HEK293T (cell line): ENCODE measurements around the gene DIP2A.

Experiments
- CTCF ChIA-PET: fragments of 350-600 bp; formaldehyde crosslinking; extraction: SDS; loops from one replicate; lab custom pipeline; 2021; ENCODE audit warnings: antibody characterized with exemption, inconsistent platforms; lab: Yijun Ruan, JAX
- POLR2A ChIA-PET: fragments of 350-600 bp; formaldehyde crosslinking; extraction: SDS; loops from one replicate; lab custom pipeline; 2020; ENCODE audit warnings: antibody characterized with exemption, inconsistent platforms; lab: Yijun Ruan, JAX
- DNase-seq: peaks from one replicate; pipeline ENCODE4 v3.0.0; 2012; ENCODE audit warnings: mixed read lengths; ENCODE audit errors: extremely low spot score
- ARNT ChIP-seq: fragments of 450-650 bp; IDR thresholded peaks from 2 replicates; pipeline ENCODE4 v1.6.1; 2017; ENCODE audit warnings: mild to moderate bottlenecking
- BHLHE40 ChIP-seq: fragments of 450-650 bp; IDR thresholded peaks from 2 replicates; pipeline ENCODE4 v1.6.1; 2016; ENCODE audit warnings: mild to moderate bottlenecking, moderate library complexity, borderline replicate concordance
- CTBP1 ChIP-seq: fragments of 450-650 bp; IDR thresholded peaks from 2 replicates; pipeline ENCODE4 v1.6.1; 2016; ENCODE audit warnings: borderline replicate concordance
- ELF4 ChIP-seq: fragments of 450-650 bp; IDR thresholded peaks from 2 replicates; pipeline ENCODE4 v1.6.1; 2017; ENCODE audit warnings: antibody characterized with exemption
- FOXA1 ChIP-seq: fragments of 450-650 bp; IDR thresholded peaks from 2 replicates; pipeline ENCODE4 v1.6.1; 2016; ENCODE audit warnings: mild to moderate bottlenecking
- FOXK2 ChIP-seq: fragments of 450-650 bp; IDR thresholded peaks from 2 replicates; pipeline ENCODE4 v1.6.1; 2016; ENCODE audit warnings: mild to moderate bottlenecking
- FOXM1 ChIP-seq: fragments of 450-650 bp; IDR thresholded peaks from 2 replicates; pipeline ENCODE4 v1.6.1; 2017; ENCODE audit warnings: mild to moderate bottlenecking, borderline replicate concordance
- HDGF ChIP-seq: fragments of 450-650 bp; IDR thresholded peaks from 2 replicates; pipeline ENCODE4 v1.6.1; 2017; ENCODE audit warnings: antibody characterized with exemption, borderline replicate concordance
- L3MBTL2 ChIP-seq: fragments of 450-650 bp; conservative IDR thresholded peaks from 2 replicates; pipeline ENCODE4 v1.6.1; 2016; ENCODE audit warnings: mild to moderate bottlenecking
- LEF1 ChIP-seq: fragments of 450-650 bp; IDR thresholded peaks from 2 replicates; pipeline ENCODE4 v1.6.1; 2017; ENCODE audit warnings: mild to moderate bottlenecking, borderline replicate concordance
- NFRKB ChIP-seq: fragments of 450-650 bp; IDR thresholded peaks from 2 replicates; pipeline ENCODE4 v1.6.1; 2016; ENCODE audit warnings: mild to moderate bottlenecking, moderate library complexity
- SP1 ChIP-seq: fragments of 450-650 bp; IDR thresholded peaks from 2 replicates; pipeline ENCODE4 v1.6.1; 2017
- SUZ12 ChIP-seq: fragments of 450-650 bp; IDR thresholded peaks from 2 replicates; pipeline ENCODE4 v1.6.1; 2016; ENCODE audit warnings: mild to moderate bottlenecking
- TARDBP ChIP-seq: fragments of 450-650 bp; IDR thresholded peaks from 2 replicates; pipeline ENCODE4 v1.6.1; 2016
- ZNF384 ChIP-seq: fragments of 450-650 bp; IDR thresholded peaks from 2 replicates; pipeline ENCODE4 v1.6.1; 2016
- TF ChIP-seq, protein P1 (sequence below): fragments of 450-650 bp; IDR thresholded peaks from 2 replicates; pipeline ENCODE4 v1.6.1; 2016

DIP2A gene

DNA sequence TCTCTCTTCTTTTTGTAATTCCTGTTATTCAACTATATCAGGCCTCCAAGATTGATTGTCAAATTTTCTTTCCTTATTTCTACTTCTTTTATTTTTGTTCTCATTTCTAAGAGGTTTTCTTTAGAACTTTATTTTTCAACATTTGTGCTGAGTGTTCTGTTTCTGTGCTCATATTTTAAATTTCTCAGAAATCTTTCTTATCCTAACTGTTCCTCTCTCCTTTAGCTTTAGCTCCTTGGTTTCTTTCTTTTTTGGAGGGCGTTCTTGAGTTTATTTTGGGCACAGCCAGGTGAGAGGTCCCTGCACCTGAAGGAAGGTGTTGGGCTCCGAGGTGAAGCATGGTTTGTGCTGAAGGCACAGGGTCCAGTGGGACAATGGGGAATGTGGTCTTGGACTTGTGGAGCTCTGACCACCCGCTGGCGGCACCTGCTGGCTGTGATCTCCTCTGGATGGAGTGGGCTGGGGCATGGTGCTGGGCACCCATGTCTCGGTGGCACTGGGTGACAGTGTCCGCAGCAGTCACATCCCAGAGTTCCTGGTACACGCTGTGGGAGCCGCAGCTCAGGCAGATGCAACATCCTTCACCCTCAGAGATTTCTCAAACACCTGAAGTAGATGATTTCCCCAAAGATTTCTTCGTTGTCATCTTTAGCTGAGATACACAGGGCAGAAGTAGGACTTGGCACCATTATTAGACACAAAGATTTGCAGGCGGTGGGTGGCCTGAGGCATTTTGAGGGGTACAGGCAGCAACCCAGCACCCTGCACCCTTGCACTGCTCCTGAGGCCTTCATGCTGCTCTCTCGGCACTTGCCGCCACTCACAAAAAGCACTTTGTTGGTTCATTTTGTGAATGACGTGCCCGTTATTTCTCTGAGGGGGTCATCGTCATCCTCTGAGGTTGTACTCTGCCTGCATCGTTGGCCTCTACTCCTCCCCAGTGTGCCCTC is 38.2 kb upstream of the DIP2A start:
- ChIA-PET CTCF (no interaction called here), POLR2A (interaction anchor here (0.6 kb wide), 1 partner anchor 49 kb away, joined by 3 read pairs; no protein-coding TSS in a partner anchor)
- no peak for TF ChIP-seq TARDBP
- TF ChIP-seq BHLHE40, result no peak
- no peak for TF ChIP-seq LEF1
- TF ChIP-seq, protein P1, sequence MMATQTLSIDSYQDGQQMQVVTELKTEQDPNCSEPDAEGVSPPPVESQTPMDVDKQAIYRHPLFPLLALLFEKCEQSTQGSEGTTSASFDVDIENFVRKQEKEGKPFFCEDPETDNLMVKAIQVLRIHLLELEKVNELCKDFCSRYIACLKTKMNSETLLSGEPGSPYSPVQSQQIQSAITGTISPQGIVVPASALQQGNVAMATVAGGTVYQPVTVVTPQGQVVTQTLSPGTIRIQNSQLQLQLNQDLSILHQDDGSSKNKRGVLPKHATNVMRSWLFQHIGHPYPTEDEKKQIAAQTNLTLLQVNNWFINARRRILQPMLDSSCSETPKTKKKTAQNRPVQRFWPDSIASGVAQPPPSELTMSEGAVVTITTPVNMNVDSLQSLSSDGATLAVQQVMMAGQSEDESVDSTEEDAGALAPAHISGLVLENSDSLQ, result no peak
- no peak for TF ChIP-seq ELF4
- TF ChIP-seq SP1, result no peak
- no peak for TF ChIP-seq ARNT
- no peak for TF ChIP-seq FOXK2
- TF ChIP-seq HDGF, result no peak
- no peak for TF ChIP-seq NFRKB
- no peak for TF ChIP-seq ZNF384
- no peak for TF ChIP-seq CTBP1
- no peak for TF ChIP-seq L3MBTL2
- TF ChIP-seq FOXM1, result no peak
- no peak for DNase-seq

DNA sequence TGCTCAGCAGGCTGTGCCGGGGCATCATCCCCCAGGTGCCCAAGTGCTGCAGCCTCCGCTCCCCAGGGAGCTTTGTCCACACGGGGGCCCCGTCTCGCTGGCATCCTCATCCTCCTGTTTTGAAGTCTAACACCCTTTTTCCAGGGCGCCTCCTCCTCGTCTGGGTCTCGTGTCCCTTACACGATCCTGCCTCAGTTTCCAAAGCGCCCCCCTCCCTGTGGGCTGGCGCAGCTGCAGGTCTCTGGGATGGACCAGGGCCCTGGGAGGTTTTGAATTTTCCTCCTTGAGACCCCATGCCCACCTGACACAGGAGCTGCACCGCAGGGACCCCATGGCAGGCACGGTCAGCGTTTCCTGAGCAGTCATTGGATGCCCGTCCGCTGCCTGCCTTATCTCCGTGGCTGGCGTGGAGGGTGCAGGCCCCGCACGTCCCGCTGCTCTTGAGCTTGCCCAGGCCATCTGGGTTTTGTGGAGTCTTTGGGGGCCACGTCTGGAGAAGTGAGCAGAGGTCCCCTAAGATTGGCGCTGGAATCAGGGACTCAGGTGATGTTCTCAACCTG is 37.4 kb upstream of the DIP2A start:
- POLR2A ChIA-PET, result no interaction called here
- CTCF ChIA-PET, result no interaction called here
- no peak for DNase-seq
- TF ChIP-seq FOXA1 (no peak), FOXM1 (no peak)

GRCh38 chr21:46421756-46422555 is 36.7 kb upstream of the DIP2A start:
- CTCF ChIA-PET, result no interaction called here
- POLR2A ChIA-PET, result no interaction called here
- TF ChIP-seq, protein P1, result no peak
- TF ChIP-seq ZNF384, result no peak
- no peak for TF ChIP-seq LEF1
- no peak for TF ChIP-seq FOXK2
- no peak for TF ChIP-seq L3MBTL2
- no peak for TF ChIP-seq ARNT
- DNase-seq, result no peak

DNA sequence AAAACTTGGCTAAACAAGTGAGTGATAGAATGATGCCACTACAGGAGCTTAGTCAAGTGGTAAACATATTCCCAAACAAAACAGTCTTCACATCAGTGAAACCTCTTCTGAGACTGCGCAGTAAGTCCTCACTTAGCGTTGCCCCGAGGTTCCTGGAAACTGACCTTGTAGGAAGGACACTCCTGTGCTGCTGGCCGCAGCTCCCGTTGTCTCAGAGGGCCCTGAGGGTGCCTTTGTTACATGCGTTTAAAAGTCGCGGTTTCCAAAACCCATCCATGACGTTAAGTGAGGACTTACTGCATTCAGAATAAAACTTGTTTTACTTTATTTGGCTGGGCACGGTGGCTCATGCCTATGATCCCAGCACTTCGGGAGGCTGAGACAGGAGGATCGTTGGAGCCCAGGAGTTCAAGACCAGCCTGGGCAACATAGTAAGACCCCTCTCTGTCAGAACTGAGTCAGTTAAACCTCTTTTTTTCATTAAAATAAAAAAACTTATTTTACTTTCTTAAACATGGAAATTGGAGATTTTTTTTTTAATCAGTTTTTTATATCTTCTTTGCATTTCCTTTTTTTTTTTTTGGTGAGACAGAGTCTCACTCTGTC is 36.0 kb upstream of the DIP2A start:
- ChIA-PET CTCF (interaction anchor here (0.6 kb wide), 1 partner anchor 803 kb away, joined by 3 read pairs; no protein-coding TSS in a partner anchor), POLR2A (no interaction called here)
- no peak for TF ChIP-seq ELF4
- TF ChIP-seq SP1, result no peak
- TF ChIP-seq SUZ12, result no peak
- TF ChIP-seq ZNF384, result no peak
- TF ChIP-seq L3MBTL2, result no peak
- no peak for TF ChIP-seq NFRKB
- DNase-seq, result no peak

- CTCF ChIA-PET, result interaction anchor here (0.6 kb wide), 1 partner anchor 804 kb away, joined by 3 read pairs; no protein-coding TSS in a partner anchor
- no peak for TF ChIP-seq ARNT
- no peak for TF ChIP-seq BHLHE40
- TF ChIP-seq FOXK2, result no peak
- no peak for TF ChIP-seq ZNF384
- no peak for TF ChIP-seq CTBP1
- no peak for TF ChIP-seq LEF1
- no peak for TF ChIP-seq L3MBTL2
- TF ChIP-seq ELF4, result no peak
- TF ChIP-seq NFRKB, result no peak
- TF ChIP-seq, protein P1, result no peak
- no peak for TF ChIP-seq SUZ12
- TF ChIP-seq HDGF, result no peak
- no peak for TF ChIP-seq FOXA1
- TF ChIP-seq FOXM1, result no peak
- TF ChIP-seq TARDBP, result no peak
- TF ChIP-seq SP1, result no peak
- POLR2A ChIA-PET, result no interaction called here
- DNase-seq, result no peak
These were observed 35.1 kb upstream of the DIP2A start for GRCh38 chr21:46423546-46424038.
